Type B pancreatic cell (in vitro differentiated cells): ENCODE data around the gene EYS. TPM values are rescaled to one million over a fixed set of nuclear protein-coding genes. Genes with fewer than 3 reads are reported as not detected.

Source experiments
- DNase-seq: peaks from one replicate; pipeline ENCODE4 v3.0.0; 2021; ENCODE audit warnings: mixed read lengths; ENCODE audit not compliant: unreplicated experiment; ENCODE audit errors: extremely low spot score
- H3K27ac Mint-ChIP-seq: 2 replicates; pipeline ENCODE4 v1.8.0; 2021; ENCODE audit warnings: mild to moderate bottlenecking, mixed read lengths
- H3K27me3 Mint-ChIP-seq: 2 replicates; pipeline ENCODE4 v1.8.0; 2021; ENCODE audit warnings: mixed read lengths
- H3K36me3 Mint-ChIP-seq: 2 replicates; pipeline ENCODE4 v1.8.0; 2021; ENCODE audit warnings: mixed read lengths
- H3K4me1 Mint-ChIP-seq: one replicate; pipeline ENCODE4 v1.8.0; 2021; ENCODE audit warnings: mixed read lengths; ENCODE audit not compliant: unreplicated experiment
- H3K4me3 Mint-ChIP-seq: 2 replicates; pipeline ENCODE4 v1.8.0; 2021; ENCODE audit warnings: mild to moderate bottlenecking, mixed read lengths
- H3K9me3 Mint-ChIP-seq: 2 replicates; pipeline ENCODE4 v1.8.0; 2021; ENCODE audit warnings: mixed read lengths
- total RNA-seq: library from RNA; stranded (reverse); gene quantifications from 2 replicates; pipeline ENCODE4 v1.2.1, GENCODE V29; 2021; ENCODE audit warnings: low replicate concordance
- TF ChIP-seq, protein P1 (sequence below): fragments of 200-600 bp; sonication (generic); conservative IDR thresholded peaks from 2 replicates; pipeline ENCODE4 v1.5.0; 2021; ENCODE audit warnings: antibody characterized with exemption, mild to moderate bottlenecking

The EYS gene
- total RNA-seq, 1 donor from 2014 or later = 1.5 TPM

DNA sequence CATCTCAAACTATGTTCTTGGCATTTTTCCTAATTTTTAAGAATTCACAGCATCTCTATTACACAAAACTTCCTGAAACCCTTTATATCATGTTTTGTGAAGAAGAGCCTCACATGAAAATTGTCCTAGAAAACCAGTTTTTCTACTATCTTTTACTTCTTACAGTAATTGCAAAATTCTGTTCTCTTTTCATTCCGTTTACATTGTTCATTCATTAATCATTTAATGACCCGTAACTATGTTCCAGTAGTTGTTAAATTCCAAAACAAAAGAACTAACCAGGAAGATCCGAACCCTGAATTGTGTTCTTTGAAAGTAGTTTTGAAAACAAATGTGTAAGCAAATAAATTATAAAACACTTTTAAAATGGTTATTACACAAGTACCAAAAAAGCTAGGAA is 597.0 kb downstream of the EYS start:
- Mint-ChIP-seq H3K4me1 (peaks cover 7% of the 10 kb centered on the region), H3K9me3 (no peaks in the 10 kb centered on the region), H3K36me3 (no peaks in the 10 kb centered on the region), H3K27ac (no peak overlapping the region), H3K27me3 (no peaks in the 10 kb centered on the region), H3K4me3 (no peak overlapping the region)
- TF ChIP-seq, protein P1, sequence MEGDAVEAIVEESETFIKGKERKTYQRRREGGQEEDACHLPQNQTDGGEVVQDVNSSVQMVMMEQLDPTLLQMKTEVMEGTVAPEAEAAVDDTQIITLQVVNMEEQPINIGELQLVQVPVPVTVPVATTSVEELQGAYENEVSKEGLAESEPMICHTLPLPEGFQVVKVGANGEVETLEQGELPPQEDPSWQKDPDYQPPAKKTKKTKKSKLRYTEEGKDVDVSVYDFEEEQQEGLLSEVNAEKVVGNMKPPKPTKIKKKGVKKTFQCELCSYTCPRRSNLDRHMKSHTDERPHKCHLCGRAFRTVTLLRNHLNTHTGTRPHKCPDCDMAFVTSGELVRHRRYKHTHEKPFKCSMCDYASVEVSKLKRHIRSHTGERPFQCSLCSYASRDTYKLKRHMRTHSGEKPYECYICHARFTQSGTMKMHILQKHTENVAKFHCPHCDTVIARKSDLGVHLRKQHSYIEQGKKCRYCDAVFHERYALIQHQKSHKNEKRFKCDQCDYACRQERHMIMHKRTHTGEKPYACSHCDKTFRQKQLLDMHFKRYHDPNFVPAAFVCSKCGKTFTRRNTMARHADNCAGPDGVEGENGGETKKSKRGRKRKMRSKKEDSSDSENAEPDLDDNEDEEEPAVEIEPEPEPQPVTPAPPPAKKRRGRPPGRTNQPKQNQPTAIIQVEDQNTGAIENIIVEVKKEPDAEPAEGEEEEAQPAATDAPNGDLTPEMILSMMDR = no peak
- no peak for DNase-seq

DNA sequence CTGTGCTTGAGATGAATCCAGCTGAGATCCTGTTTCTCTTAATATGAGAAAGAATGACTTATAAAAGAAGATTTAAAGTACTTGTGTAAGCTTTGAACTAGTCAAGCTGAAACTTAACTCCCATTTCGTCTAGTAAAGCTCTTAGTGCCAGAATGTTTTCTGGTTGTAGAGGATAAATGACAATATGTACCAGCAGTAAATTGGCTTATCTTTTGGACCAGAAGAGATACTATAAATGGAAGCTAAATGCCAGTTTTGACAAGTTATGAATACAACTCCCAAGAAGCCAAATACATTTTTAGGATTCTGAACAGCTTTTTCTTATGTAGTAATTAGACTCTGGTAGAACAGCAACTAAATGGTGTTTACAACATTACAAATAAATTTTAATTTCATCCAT is 608.7 kb downstream of the EYS start:
- TF ChIP-seq, protein P1 = no peak
- H3K9me3 Mint-ChIP-seq = no peaks in the 10 kb centered on the region
- no peaks in the 10 kb centered on the region for H3K27me3 Mint-ChIP-seq
- H3K4me3 Mint-ChIP-seq = no peak overlapping the region
- H3K27ac Mint-ChIP-seq = no peak overlapping the region
- no peaks in the 10 kb centered on the region for H3K36me3 Mint-ChIP-seq
- DNase-seq = no peak
- H3K4me1 Mint-ChIP-seq = no peaks in the 10 kb centered on the region

DNA sequence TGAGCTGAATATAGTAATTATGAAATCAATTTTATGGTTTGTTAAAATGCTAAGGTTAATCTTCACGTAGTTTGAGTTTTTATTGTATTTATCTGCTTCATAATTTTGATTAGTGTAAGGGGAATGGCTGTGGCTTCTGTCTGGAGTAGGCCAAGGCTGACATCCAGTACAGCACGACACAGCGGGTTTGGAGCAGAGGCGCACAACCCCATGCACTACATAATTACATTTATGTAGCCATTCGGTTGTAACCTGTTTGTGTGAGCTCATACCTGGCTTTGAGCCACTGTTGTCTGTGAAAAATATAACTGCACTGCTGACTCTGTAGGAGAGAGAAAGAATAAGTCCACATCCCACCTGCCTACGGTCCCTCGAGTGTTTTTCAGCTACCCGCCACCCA is 615.5 kb downstream of the EYS start:
- H3K9me3 Mint-ChIP-seq = no peaks in the 10 kb centered on the region
- no peaks in the 10 kb centered on the region for H3K4me1 Mint-ChIP-seq
- H3K27ac Mint-ChIP-seq = no peak overlapping the region
- no peaks in the 10 kb centered on the region for H3K36me3 Mint-ChIP-seq
- H3K4me3 Mint-ChIP-seq = no peak overlapping the region
- TF ChIP-seq, protein P1 = no peak
- H3K27me3 Mint-ChIP-seq = no peaks in the 10 kb centered on the region
- DNase-seq = no peak

DNA sequence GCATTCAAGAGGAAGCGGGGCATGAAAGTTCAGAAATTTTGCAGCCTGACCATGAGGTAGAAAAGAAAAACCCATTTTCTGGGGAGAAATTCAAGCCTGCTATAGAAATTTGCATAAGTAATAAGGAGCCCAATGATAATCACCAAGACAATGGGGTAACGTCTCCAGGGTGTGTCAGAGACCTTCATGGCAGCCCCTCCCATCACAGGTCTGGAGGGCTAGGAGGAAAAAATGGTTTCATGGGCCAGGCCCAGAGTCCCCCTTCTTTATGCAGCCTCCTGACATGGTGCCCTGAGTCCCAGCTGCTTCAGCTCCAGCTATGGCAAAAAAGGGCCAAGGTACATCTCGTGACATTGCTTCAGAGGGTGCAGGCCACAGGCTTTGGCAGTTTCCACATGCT is 618.5 kb downstream of the EYS start:
- TF ChIP-seq, protein P1 = no peak
- Mint-ChIP-seq H3K27ac (no peak overlapping the region), H3K27me3 (no peaks in the 10 kb centered on the region), H3K4me1 (no peaks in the 10 kb centered on the region), H3K9me3 (no peaks in the 10 kb centered on the region), H3K36me3 (no peaks in the 10 kb centered on the region), H3K4me3 (no peak overlapping the region)
- DNase-seq = no peak

DNA sequence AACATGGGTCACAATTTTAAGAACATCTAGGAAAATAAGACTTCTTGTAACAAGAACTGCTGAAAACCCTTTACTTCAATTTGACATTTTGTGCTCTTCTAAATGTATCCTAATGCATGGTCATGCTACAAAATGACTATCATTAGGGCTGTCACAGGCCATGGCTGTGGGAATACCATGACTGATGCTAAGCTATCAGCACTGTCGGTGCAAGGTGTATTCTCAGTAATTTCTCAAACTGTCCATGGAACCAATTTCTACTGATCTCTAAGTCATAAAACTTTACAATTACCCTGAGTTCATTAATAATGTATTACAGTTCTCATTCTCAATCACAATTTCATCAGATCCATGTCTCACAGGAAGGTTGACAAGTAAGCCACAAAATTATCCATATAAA is 625.3 kb downstream of the EYS start:
- TF ChIP-seq, protein P1 = no peak
- H3K36me3 Mint-ChIP-seq = no peaks in the 10 kb centered on the region
- no peak for DNase-seq
- H3K9me3 Mint-ChIP-seq = no peaks in the 10 kb centered on the region
- no peaks in the 10 kb centered on the region for H3K4me1 Mint-ChIP-seq
- H3K27me3 Mint-ChIP-seq = no peaks in the 10 kb centered on the region
- H3K27ac Mint-ChIP-seq = no peak overlapping the region
- H3K4me3 Mint-ChIP-seq = no peak overlapping the region

DNA sequence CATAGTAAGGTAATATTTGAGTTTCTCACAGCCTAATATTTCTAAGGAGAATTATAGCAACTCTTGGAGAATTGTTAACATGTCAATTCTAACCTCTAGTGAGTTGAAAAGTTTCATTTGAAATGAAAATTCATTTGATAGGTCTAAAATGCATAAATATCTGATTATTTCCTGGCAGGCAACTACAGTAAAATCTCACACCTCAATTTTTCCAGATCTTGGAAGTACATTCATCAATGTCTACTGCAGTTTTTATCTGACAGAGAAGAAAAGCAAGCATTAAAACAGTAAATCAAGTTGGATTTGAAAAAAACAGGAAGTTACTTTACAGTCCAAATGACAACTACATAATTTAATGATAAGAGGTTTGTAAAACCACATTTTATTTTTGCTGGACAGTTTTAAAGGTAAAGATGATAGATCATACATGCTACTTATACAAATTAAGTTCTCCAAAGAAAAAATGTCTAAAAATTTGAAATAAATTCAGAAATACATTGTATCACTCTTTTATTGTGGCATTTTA is 631.3 kb downstream of the EYS start:
- Mint-ChIP-seq H3K9me3 (no peaks in the 10 kb centered on the region), H3K4me3 (no peak overlapping the region)
- TF ChIP-seq, protein P1 = no peak

More for the DNA sequence above, 631.3 kb downstream of the EYS start:
- Mint-ChIP-seq H3K4me1 (no peaks in the 10 kb centered on the region), H3K27ac (no peak overlapping the region), H3K36me3 (no peaks in the 10 kb centered on the region), H3K27me3 (no peaks in the 10 kb centered on the region)
- DNase-seq = no peak
